ENCODE measurements around the gene STEEP1. TPM values are rescaled to one million over a fixed set of nuclear protein-coding genes. Genes with fewer than 3 reads are reported as not detected.

Gene STEEP1
- total and polyA plus RNA-seq, 10 of the 15 experiments (the other 5 are each of a cell fraction or from before 2014, with no cell fraction given) = 15.1 to 53.8 (median 26.0) TPM

DNA sequence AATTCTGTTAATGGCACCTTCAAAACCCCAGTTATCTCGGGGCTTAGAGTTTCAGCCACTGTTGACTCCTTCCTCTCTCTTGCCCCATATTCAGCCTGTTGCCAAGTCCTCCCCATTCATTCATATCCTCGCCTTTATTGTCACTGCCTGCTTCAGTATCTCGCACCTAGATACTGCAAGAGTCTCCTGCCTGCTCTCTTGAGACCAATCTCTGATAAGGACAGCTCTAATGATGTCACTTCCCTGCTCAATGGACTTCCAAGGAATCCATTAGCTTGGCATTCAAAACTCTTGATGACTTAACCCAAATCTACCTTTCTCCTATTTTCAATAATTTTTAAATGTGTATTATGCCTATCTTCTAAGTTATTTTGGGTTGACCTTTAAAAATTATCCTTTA, 8.0 kb upstream of the STEEP1 start (continued):
- no peak for TF ChIP-seq CBX5 (IDR thresholded peaks at IDR 0.05; ENCODE audit: low read depth)

DNA sequence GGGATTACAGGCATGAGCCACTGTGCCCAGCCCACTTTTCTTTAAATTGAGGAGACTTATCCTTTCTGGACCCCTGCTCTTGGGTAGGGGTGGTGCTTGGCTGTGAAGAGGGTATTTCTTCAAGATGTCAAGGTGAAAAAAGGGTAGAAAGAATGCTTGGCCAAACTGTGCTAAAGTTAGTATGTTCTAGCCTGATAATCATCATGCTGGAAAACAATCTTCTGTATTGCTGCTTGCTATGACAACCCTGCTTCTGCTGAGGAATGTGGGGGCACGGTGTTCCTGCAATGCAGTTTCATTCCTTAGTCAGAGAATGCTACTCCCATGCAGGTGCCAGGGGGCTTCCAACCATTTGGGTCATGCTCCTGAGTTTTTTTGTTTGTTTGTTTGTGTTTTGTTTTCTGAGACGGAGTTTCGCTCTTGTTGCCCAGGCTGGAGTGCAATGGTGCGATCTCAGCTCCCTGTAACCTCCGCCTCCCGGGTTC, 5.2 kb upstream of the STEEP1 start:
- FAIRE-seq = no peak
- WGBS (ENCODE audit: insufficient coverage, insufficient replicate concordance, low lambda C conversion rate, missing lambda C conversion rate) = 81% methylated on average over 6 of the region's 6 CpGs
- Histone ChIP-seq H3K9ac (ENCODE audit: control insufficient read depth, insufficient read depth, low read length) (no peak overlapping the region), H3K4me2 (ENCODE audit: control insufficient read depth, insufficient read depth) (no peak overlapping the region), H3K4me3 (no peak overlapping the region), H3K9me3 (replicated peaks; ENCODE audit: control insufficient read depth, insufficient read depth, low read length) (no peaks in the 10 kb centered on the region; the same call in 2 of the 3 replicates), H3K36me3 (ENCODE audit: control insufficient read depth in 2 of 2, insufficient read depth in 2 of 2, low read length in 1 of 2) (no peaks in the 10 kb centered on the region), H3K27ac (ENCODE audit: control insufficient read depth, insufficient read depth) (no peak overlapping the region), H3K4me1 (ENCODE audit: control insufficient read depth, insufficient read depth, low read length) (no peaks in the 10 kb centered on the region), H4K20me1 (ENCODE audit: control insufficient read depth, insufficient read depth) (no peaks in the 10 kb centered on the region), H3K79me2 (ENCODE audit: control insufficient read depth, insufficient read depth, low read length) (peaks cover 9% of the 10 kb centered on the region), H3K27me3 (replicated peaks in 1 of 2; ENCODE audit: control insufficient read depth in 2 of 2, insufficient read depth in 2 of 2, low read length in 1 of 2) (no peaks in the 10 kb centered on the region; a peak in 1 of 4 replicates), H2AFZ (ENCODE audit: control insufficient read depth, low read depth, low read length) (no peak overlapping the region)
- RAD21 ChIA-PET (ENCODE audit: unreplicated experiment) = interaction anchor here (1.4 kb wide), 1 partner anchor 21 kb away, joined by 3 read pairs; no protein-coding TSS in a partner anchor
- no peak for ATAC-seq
- BruUV-seq (replicated peaks) = no TSS peak
- no peak for DNase-seq (ENCODE audit: low read depth, low spot score)
- SMC1A ChIA-PET (ENCODE audit: uncharacterized antibody, unreplicated experiment) = no interaction called here
- in situ Hi-C loops (cut with MboI) = no loop called here
- POLR2A ChIA-PET = interaction anchor here (0.5 kb wide), 1 partner anchor 50 kb away, joined by 3 read pairs; no protein-coding TSS in a partner anchor
- CTCF ChIA-PET = no interaction called here
- TF ChIP-seq, protein P1, sequence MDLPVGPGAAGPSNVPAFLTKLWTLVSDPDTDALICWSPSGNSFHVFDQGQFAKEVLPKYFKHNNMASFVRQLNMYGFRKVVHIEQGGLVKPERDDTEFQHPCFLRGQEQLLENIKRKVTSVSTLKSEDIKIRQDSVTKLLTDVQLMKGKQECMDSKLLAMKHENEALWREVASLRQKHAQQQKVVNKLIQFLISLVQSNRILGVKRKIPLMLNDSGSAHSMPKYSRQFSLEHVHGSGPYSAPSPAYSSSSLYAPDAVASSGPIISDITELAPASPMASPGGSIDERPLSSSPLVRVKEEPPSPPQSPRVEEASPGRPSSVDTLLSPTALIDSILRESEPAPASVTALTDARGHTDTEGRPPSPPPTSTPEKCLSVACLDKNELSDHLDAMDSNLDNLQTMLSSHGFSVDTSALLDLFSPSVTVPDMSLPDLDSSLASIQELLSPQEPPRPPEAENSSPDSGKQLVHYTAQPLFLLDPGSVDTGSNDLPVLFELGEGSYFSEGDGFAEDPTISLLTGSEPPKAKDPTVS (IDR thresholded peaks at IDR 0.05; ENCODE audit: low read depth, low read length) = no peak
- TF ChIP-seq, protein P2, sequence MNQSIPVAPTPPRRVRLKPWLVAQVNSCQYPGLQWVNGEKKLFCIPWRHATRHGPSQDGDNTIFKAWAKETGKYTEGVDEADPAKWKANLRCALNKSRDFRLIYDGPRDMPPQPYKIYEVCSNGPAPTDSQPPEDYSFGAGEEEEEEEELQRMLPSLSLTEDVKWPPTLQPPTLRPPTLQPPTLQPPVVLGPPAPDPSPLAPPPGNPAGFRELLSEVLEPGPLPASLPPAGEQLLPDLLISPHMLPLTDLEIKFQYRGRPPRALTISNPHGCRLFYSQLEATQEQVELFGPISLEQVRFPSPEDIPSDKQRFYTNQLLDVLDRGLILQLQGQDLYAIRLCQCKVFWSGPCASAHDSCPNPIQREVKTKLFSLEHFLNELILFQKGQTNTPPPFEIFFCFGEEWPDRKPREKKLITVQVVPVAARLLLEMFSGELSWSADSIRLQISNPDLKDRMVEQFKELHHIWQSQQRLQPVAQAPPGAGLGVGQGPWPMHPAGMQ (IDR thresholded peaks at IDR 0.05; ENCODE audit: borderline replicate concordance) = no peak
- TF ChIP-seq POU2F2 (IDR thresholded peaks at IDR 0.05; ENCODE audit: borderline replicate concordance, low read depth, low read length) = no peak
- no peak for TF ChIP-seq KLF5 (IDR thresholded peaks at IDR 0.05; ENCODE audit: partially characterized antibody)
- no peak for TF ChIP-seq MEF2B (IDR thresholded peaks at IDR 0.05; ENCODE audit: partially characterized antibody, poor library complexity, severe bottlenecking)
- TF ChIP-seq, protein P3, sequence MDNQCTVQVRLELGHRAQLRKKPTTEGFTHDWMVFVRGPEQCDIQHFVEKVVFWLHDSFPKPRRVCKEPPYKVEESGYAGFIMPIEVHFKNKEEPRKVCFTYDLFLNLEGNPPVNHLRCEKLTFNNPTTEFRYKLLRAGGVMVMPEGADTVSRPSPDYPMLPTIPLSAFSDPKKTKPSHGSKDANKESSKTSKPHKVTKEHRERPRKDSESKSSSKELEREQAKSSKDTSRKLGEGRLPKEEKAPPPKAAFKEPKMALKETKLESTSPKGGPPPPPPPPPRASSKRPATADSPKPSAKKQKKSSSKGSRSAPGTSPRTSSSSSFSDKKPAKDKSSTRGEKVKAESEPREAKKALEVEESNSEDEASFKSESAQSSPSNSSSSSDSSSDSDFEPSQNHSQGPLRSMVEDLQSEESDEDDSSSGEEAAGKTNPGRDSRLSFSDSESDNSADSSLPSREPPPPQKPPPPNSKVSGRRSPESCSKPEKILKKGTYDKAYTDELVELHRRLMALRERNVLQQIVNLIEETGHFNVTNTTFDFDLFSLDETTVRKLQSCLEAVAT (IDR thresholded peaks at IDR 0.05) = no peak
- no peak for TF ChIP-seq NBN (IDR thresholded peaks at IDR 0.05)
- TF ChIP-seq RCOR1 (conservative IDR thresholded peaks at IDR 0.05; ENCODE audit: low read depth, low read length) = no peak
- TF ChIP-seq NR2F1 (conservative IDR thresholded peaks at IDR 0.05) = no peak
- intact Hi-C loops (cut with micrococcal nuclease; ENCODE audit: unreplicated experiment) = no loop called here

Data from GM12878 (cell line).